ENCODE data around the gene UNC13A. TPM values are rescaled to one million over a fixed set of nuclear protein-coding genes. Genes with fewer than 3 reads are reported as not detected.

Gene UNC13A
- total and polyA plus RNA-seq, 2 donors (not counting 3 experiments of a cell fraction or from before 2014, with no cell fraction given): 0.04 to 0.09 TPM

GRCh38 chr19:17646441-17646840 is 41.7 kb downstream of the UNC13A start:
- ChIA-PET POLR2A (no interaction called here), CTCF (no interaction called here)
- Histone ChIP-seq H3K9me3 (replicated peaks; ENCODE audit: control insufficient read depth, insufficient read depth, low read length) (no peaks in the 10 kb centered on the region), H3K27me3 (ENCODE audit: control insufficient read depth in 2 of 2, insufficient read depth in 2 of 2, low read length in 2 of 2) (no peaks in the 10 kb centered on the region), H3K36me3 (ENCODE audit: control insufficient read depth in 2 of 2, extremely low read depth in 1 of 2, insufficient read depth in 2 of 2, low read length in 2 of 2) (no peaks in the 10 kb centered on the region), H3K9me1 (replicated peaks; ENCODE audit: control insufficient read depth, extremely low read depth, insufficient read depth, low read length) (no peaks in the 10 kb centered on the region), H3K9ac (replicated peaks; ENCODE audit: extremely low read depth, insufficient read depth, low read length) (no peak overlapping the region), H3K4me1 (ENCODE audit: control insufficient read depth, extremely low read depth, insufficient read depth, low read length) (no peaks in the 10 kb centered on the region), H3K4me3 (replicated peaks in 1 of 3; ENCODE audit: insufficient read depth in 1 of 3, low read depth in 1 of 3, low read length in 3 of 3) (no peak overlapping the region), H3K79me2 (ENCODE audit: control insufficient read depth, insufficient read depth, low read length) (no peaks in the 10 kb centered on the region), H3K27ac (ENCODE audit: insufficient read depth, low read depth, low read length) (no peak overlapping the region), H3K4me2 (ENCODE audit: insufficient read depth, low read length) (no peak overlapping the region), H4K20me1 (replicated peaks; ENCODE audit: control insufficient read depth, extremely low read depth, insufficient read depth, low read length) (no peaks in the 10 kb centered on the region), H2AFZ (ENCODE audit: low read depth, low read length) (no peak overlapping the region)
- no peak for FAIRE-seq
- intact Hi-C loops (cut with micrococcal nuclease) (no loop called here), dilution Hi-C loops (cut with MboI; ENCODE audit: extremely low pct_ligation_motif_present, low sequenced_read_pairs) (no loop called here)
- no peak for TF ChIP-seq GATA2 (IDR thresholded peaks at IDR 0.05; ENCODE audit: insufficient read depth, insufficient read length, low read depth, low read length)
- TF ChIP-seq EZH2 (IDR thresholded peaks at IDR 0.05; ENCODE audit: borderline replicate concordance, low read depth, low read length, severe bottlenecking): no peak
- TF ChIP-seq FOS (IDR thresholded peaks at IDR 0.05; ENCODE audit: borderline replicate concordance, insufficient read depth, low read length): no peak
- no peak for TF ChIP-seq JUN (IDR thresholded peaks at IDR 0.05; ENCODE audit: borderline replicate concordance, insufficient read depth, insufficient read length, low read depth)
- TF ChIP-seq, protein P1, sequence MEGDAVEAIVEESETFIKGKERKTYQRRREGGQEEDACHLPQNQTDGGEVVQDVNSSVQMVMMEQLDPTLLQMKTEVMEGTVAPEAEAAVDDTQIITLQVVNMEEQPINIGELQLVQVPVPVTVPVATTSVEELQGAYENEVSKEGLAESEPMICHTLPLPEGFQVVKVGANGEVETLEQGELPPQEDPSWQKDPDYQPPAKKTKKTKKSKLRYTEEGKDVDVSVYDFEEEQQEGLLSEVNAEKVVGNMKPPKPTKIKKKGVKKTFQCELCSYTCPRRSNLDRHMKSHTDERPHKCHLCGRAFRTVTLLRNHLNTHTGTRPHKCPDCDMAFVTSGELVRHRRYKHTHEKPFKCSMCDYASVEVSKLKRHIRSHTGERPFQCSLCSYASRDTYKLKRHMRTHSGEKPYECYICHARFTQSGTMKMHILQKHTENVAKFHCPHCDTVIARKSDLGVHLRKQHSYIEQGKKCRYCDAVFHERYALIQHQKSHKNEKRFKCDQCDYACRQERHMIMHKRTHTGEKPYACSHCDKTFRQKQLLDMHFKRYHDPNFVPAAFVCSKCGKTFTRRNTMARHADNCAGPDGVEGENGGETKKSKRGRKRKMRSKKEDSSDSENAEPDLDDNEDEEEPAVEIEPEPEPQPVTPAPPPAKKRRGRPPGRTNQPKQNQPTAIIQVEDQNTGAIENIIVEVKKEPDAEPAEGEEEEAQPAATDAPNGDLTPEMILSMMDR (IDR thresholded peaks at IDR 0.05; ENCODE audit: extremely low read depth in 1 of 2, insufficient read depth in 1 of 2, low read depth in 1 of 2, low read length in 2 of 2): no peak
- no peak for TF ChIP-seq MYC (IDR thresholded peaks at IDR 0.05; ENCODE audit: low read depth, low read length)
- no peak for TF ChIP-seq POLR2A (IDR thresholded peaks at IDR 0.05; ENCODE audit: low read depth, low read length)
- TF ChIP-seq MAX (IDR thresholded peaks at IDR 0.05; ENCODE audit: insufficient read depth, insufficient read length): no peak
- TF ChIP-seq POLR2AphosphoS5 (IDR thresholded peaks at IDR 0.05; ENCODE audit: insufficient read depth, low read depth, low read length): no peak
- DNase-seq (ENCODE audit: low read depth, low spot score): no peak
- BruUV-seq (replicated peaks): no TSS peak

All from endothelial cell of umbilical vein (primary cell).